8988T (cell line): ENCODE data around the gene ARHGEF17.

Source experiments
- DNase-seq: peaks from one replicate; pipeline ENCODE4 v3.0.0; 2011

ARHGEF17 gene

DNA sequence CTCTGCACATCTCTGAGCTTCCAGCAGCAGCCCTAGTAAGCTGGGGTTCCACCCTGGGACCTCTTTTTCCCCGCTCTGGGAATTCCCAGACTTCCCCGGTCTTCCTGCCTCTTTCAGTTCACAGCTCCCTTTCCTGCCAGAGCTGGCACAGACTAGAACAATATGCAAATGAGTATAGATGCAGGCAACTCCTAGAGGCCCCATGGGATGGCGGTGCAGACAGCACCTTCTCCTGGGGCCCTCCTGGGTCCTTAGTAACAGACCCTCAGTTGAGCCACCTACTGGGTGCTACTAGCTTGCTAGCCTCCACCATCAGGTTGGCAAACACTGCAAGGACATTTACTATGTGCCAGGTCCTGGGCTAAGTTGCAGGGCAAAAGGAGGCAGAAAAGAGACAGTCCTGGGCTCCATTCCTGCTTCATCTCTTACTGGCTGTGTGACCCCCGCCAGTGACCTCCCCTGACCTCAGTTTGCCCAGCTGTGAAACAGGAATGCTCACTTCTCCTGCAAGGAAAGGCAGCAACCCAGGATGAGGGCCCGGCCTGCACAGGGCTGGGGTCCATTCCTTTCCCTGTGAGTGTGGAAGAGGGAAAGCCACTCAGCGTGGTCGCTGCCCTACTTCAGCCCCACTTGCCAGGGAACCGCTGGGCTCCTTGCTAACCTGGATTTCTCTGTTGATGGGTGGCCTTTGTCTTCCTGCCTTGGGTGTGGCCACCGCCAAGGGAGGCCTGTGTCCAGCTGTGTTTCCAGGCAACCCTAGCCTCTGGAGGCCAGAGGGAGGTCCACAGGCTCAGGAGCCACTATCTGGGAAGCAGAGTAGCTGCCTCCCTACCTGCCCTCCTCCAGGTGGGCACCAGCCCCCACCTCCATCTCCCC, 75.4 kb downstream of the ARHGEF17 start:
- no peak for DNase-seq

DNA sequence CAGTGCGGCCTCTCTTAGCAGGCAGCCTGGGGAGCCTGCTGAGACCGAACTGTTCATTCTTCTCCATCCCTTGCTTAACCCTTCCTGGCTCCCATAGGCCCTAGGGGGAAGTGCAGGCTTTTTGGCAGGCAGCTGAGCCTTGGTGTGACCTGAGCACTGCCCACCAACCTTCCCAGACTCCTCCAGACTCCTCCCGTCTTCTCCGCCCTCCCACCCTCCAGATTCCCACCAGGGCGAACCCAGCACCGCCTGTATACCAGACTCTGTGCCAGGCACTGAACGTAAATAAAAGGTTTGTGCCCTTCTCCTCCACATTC, 76.0 kb downstream of the ARHGEF17 start:
- no peak for DNase-seq

DNA sequence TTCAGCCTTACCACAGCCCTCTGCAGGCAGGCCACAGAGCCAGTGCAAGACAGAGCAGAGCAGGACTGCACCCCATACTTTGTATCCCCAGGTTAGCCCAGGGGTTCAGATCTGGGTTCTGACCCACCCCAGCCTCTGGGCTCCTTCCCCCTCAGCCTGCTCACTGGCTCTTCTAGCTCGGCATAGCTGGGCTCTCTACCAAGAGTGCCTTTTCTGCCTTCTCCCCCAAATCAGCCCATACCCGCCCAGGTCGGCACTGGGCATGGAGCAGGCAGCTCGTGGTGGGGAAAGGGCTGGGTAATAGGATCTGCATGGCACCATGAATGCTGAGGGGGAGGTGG, 76.4 kb downstream of the ARHGEF17 start:
- DNase-seq = no peak

DNA sequence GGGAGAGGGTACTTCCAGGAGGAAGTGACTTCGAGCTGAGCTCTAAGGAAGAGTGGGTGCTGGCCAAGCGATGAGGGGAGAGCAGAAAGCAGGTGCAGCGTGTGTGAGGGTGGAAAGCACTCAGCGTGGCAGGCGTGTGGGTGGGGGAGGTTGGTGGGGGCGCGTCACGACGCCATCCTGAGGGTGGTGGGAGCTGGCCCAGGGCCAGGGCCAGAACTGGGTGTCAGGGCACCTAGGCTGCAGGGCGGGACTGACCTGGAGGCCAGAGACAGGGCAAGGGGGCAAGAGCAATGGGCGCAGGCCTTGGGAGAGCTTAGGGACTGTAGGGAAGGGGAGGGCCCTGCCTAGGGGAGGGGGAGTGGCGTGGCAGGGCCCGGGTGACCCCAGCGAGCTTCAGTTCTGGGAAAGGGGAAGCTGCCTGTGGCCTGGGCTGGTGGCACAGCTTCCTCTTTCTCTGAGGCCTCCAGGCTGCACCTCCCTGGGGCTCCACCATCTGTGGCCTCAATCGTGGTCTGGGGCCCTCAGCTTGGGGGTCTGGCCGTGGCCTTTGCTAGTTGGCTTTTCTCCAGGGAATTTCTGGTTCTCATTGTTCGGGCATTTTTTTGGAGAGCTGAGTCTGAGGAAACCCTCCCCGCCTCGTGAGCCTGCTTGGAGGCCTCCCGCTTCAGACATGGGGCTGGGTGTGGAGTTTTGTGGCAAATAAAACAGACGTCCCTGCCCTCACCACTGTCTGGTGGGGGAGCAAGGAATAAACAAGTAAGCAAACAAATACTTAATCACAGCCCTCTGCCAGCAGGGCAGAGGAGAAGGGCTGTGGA, 77.0 kb downstream of the ARHGEF17 start:
- no peak for DNase-seq

DNA sequence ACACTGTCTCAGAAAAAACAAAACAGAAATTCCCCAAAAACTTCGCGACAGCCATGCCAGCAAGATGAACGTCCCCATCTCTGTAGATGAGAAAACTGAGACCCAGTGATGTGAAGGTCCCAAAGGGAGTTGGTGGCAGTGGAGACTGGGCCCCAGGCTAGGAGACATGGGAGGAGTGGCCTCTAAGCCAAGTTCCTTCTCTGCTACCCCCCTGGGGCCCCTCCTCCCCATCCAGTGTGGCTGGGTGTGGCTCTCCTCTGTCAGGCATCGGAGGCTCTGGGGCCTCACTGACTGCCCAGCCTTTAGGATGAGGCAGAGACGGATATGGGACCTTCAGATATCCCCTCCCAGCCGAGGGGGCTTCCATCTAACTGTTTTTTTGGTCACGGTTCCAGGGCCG, 77.9 kb downstream of the ARHGEF17 start:
- no peak for DNase-seq

DNA sequence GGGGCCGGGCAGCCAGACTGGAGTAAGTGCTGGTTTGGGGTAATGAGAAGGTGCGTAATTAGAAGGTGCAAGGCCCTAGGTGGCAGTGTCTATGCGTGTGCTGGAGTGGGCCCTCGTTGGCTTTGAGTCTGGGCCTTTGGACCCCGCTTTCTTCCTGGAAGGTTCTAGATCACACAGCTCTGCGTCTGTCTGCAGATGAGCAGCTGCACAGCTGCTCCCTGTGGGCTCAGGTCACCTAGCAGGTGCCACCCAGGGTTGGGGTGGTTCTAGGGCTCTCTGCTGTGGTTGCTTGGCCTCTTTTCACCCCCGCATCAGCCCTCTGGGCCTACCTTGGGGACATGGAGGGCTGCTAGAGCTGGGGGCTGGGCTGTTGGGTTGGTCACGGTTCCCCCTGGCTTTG, 78.5 kb downstream of the ARHGEF17 start:
- no peak for DNase-seq

DNA sequence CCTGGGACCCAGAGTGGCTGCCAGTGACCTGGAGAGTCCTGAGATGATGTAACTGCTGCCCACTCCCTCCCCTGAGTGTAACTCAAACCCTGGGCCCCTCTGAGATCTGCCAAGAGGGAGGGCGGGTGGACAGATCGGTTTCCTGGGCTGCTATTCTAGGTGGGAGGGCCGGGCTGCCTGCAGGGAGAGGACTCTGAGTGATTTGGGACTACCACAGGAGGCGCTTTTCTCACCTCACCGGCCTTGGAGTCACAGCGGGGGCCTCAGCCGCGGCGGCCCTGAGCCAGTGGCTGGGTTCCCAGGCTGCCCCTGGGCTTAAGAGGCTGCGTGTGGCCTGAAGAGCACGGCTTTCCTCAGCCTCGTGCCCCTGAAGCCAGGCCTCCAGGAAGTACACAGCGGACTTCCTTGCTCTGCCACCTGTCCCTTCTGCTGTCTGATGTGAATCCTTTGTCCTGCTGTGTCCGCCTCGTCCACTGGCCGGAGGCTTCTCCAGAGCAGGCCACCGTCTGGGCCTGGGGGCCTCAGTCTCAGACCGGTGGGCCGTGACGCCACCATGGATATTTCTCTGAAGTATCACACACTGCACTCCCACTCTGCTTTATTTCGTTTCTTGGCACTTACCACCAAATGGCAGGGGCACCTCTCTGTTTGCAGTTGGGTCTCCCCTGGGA, 79.7 kb downstream of the ARHGEF17 start:
- DNase-seq = no peak

DNA sequence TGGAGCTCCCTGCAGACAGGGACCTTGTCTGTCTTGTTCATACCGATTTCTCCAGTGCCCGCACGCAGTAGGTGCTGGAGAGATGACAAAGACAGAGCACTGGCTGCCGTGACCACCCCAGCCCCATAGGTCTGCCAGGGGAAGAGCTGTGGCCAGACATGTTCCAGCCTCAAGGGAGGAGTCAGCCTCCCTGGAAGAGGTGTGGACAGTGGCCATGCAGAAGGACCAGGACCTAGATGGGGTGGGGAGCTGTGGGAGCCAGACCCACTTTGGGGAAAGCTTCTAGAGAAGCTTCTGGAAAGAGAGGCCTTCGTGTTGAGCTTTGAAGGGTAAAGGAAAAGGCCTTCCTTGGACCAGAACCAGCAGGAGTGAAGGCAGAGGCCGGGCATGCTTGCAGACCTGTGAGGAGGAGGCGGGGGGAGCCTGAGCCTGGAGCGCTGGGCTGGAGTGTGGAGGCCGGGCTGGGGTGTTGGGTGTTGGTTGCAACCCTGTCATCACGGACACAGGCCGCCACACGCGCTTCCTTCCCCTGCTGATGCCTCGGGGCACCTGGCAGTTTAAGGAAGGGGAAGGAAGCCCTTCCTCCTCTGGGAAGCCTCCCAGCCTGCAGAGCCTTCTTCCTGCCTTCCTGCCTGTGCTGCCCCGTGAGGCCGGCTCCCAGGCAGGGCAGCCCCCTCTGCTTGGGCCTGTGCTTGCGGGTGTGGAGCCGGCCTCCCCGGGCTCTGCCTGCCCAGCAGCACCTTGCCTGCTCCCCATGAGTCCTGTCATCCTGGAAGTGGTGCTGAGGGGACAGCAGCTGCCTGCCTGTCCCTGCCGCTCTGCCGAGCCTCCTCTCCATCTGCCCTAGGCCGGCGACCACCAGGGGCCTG, 80.4 kb downstream of the ARHGEF17 start:
- peak; percentile 73 for DNase-seq

DNA sequence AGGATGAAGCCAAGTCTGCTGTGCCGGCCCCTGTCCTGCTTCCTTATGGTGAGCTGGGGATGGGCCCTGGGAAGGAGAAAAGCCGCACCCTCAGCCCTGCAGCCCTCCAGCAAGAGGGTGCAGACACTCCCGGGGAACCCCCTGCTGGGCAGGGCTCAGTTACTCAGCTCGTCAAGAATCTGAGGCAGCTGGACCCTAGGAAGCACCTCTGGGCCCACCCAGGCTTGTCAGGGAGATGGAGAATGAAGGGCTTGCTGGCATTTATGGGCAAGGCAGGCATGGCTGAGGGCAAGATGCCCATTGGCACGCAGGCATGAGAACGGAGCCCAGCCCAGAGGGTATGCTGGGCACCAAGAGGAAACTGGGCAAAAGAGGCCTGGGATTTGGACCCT, 81.1 kb downstream of the ARHGEF17 start:
- DNase-seq = peak; percentile 91

DNA sequence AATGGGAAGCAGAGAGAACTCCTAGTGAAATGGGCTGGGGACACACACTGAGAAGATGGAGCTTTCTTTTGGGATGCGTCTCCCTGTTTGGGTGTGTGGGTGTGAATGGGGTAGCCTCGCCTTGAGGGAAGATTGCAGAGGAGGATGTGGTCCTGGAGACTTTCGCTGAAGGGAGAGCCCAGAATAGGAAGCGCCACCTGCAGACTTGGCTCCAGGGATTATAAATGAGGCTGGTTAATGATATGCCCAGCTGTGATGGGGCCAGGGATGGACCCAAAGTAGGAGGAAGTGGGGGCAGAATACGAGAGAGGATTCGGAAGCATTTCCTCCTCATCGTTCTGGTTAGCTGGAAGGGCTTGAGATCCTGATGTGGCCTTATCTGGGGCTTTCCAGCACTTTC, 81.8 kb downstream of the ARHGEF17 start:
- no peak for DNase-seq

DNA sequence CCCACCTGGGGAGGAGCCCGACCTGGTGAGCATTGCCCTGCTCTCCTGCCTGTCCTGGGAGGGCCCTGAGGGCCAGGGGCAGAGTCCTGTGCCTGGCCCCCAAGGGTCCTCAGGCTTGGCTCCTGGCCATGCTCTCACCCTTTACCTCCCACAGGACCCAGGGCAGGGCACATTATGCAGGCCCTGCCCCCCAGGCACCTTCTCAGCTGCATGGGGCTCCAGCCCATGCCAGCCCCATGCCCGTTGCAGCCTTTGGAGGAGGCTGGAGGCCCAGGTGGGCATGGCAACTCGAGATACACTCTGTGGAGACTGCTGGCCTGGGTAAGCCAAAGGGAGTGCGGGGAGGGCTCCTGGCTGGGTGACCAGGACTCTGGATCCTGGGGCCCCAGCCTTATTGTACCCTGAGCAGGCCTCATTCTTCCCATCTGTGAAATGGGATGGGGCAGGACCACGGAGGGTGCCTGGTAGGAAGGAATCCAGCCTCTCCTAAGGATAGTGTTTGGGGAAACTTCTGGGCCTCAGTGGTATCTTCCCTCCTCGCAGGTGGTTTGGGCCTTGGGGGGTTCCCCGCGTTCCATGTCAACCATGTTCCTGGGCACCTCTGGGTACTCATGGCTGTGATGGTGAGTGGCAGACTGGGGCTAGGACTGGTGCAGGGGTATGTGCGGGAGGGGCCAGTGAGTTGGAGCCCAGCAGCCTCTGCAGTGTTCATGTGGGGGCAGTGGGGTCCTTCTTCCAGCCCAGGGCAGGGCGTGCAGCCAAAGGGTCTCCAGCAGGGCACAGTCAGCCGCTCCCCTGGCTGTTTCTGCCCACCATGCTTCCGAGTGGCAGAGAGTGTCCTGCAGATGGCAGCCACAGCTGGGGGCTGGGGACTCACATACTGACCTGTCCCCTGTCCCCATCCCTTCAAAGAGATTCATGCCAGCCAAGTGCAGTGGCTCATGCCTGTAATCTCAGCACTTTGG, 82.8 kb downstream of the ARHGEF17 start:
- no peak for DNase-seq

DNA sequence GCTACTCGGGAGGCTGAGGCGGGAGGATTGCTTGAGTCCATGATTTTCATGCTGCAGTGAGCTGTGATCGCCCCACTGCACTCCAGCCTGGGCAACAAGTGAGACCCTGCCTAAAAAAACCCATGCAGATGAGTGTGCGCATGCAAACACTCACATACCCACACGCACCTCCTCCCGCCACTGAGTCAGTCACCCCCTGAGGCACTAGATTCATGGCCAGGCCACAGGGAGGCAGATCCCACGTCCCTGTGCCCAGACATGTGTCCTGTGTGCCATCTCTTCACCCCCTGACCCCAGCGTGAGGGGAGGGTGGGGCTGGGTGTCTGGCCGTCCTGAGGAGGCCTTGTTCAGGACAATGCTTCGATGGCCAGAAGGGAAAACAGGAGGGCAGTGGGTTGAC, 83.6 kb downstream of the ARHGEF17 start:
- no peak for DNase-seq

DNA sequence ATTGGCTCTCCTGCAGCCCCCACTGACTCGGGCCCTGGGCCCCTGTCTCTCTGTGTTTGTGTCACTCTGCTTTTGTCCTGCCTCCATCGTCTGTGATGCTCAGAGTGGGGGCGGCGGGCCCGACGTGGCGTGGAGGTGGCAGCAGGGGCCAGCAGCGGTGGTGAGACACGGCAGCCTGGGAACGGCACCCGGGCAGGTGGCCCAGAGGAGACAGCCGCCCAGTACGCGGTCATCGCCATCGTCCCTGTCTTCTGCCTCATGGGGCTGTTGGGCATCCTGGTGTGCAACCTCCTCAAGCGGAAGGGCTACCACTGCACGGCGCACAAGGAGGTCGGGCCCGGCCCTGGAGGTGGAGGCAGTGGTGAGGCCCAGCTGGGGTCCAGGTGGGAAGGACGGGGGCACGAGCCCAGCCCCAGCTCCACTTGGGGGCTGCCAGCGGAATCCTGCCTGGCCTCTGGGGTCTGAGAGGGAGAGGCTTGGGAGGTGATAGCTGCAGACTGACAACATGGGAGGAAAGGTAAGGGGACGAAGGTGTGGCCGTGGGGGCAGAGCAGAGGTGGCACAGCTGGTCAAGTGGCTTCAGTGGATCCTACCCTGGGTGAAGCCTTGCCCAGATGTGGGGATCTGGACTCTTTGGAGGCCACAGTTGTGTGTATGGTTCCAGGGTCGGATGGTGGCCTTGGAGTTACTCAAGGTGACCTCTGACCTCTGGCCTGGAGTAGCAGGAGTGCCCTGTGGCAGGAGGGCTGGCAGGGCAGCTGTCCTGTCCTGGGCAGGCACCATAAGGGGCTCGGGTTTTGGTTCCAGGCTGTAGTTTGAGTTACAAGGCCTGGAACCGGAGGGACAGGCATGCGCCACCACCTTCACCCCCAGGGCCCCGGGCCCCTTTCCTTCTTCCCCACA, 84.3 kb downstream of the ARHGEF17 start:
- peak; percentile 18 for DNase-seq

DNA sequence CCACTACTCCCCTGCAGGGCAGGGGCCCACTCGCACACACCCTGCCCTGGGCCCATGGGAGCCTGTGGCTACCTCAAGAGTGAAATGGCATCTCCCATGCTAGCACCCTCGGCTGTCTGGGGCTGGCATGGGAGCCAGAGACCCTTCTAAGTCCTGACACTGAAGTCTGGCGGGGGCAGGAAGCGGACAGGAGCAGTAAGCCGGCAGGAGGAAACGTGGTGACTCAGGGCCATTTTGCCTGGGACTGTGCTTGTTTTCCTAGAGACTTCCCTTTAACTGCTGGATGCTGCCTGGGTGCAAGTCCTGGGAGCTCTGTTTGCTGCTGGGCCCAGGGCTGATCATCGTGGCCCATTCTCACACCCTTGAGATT, 84.9 kb downstream of the ARHGEF17 start:
- peak; percentile 61 for DNase-seq

DNA sequence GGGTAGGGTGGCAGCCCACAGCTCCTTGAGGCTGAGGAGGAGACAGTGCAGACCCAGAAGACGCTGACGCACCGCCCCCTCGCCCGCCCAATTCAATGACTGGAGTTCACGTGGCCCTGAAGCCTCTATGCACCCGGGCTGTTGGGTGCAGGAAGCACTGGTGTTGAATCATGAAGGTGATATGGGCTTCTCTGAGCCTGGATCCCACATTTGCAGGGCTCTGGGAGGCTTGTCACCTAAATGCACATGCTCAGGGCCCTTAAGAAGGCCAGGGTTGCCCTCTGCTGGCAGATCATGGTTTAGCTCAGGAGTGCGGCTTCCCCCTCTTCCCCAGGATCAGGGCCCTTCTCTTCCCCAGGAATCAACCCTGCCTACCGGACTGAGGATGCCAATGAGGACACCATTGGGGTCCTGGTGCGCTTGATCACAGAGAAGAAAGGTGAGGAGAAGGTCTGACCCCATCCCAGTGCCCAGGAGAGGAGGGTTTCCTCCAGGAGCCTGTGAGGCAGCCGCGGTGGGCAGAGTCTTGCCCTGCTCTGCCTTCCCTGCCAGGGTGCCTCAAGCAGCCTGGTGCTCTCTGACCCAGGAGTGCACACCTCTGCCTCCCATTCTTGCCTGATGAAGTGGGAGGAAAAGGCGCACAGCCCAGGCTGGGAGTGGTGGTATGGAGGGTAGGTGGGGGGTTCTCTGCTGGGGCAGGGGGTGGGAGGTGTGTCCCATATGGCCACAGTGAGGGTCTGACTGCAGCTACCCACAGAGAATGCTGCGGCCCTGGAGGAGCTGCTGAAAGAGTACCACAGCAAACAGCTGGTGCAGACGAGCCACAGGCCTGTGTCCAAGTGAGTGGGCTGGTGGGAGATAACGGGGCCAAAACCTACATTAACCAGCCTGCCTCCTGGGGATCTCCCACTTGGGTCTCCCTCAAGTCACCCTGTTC, 85.7 kb downstream of the ARHGEF17 start:
- peak; percentile 97 for DNase-seq

DNA sequence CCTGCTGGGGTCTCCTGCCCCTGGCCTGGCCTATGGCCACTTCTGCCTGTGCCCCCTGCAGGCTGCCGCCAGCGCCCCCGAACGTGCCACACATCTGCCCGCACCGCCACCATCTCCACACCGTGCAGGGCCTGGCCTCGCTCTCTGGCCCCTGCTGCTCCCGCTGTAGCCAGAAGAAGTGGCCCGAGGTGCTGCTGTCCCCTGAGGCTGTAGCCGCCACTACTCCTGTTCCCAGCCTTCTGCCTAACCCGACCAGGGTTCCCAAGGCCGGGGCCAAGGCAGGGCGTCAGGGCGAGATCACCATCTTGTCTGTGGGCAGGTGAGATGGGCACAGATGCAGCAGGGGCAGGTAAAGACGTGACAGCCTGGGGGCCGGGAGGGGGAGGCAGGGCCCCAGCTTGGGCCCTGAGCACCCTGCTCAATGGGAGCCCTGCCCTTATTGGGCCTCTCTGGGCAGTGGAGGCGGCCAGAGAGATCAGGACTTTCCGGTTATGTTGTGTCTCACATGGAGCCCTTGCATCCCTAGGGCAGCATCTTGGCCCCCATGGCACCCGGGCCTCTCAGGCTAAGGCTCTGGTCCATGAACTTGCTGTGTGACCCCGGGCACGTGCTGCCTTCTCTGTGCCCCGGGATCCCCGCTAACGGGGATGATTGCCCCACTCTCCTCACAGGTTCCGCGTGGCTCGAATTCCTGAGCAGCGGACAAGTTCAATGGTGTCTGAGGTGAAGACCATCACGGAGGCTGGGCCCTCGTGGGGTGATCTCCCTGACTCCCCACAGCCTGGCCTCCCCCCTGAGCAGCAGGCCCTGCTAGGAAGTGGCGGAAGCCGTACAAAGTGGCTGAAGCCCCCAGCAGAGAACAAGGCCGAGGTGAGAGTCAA, 86.6 kb downstream of the ARHGEF17 start:
- DNase-seq = peak; percentile 14

DNA sequence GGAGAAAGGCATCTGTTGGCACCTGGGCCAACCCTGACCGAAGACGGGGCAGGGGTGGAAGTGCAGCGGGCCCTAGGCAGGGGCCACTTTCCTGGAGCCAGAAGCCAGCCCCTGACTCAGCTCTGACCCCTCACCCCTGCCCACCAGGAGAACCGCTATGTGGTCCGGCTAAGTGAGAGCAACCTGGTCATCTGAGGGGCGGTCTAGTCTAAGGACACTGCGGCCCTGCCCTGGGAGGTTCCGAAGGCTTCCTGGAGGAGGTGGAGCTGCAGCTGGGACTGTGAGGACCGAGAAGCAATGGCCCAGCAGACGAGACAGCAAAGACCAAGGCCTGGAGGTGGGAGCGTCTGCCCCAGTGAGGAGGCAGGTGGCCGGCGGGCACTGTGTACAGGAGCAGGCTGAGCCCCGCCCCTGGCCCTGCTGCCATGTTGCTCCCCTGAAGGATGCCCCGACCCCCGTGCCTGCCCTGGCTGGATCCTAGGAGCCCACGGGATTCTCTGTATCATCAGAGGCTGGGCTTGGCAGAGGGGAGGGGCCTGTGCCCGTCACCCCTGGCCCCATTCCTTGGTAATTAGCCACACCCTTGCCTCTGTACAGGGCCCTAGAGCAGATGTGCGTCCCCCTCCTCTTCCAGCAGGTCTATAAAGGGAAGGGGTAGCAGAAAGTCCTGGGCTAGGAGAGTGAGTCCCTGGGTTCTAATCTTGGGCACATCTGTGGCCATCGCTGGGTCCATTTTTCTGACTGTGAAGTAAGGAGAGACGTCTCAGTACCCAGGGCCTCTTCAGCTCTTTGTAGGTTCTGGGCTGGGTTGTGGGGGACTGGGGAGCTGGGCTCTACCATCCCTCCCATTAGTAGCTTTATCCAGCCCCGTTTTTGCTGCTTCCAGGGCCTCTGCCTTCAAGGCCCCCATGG, 87.5 kb downstream of the ARHGEF17 start:
- peak; percentile 16 for DNase-seq
